ENCODE data around the gene STK11. TPM values are rescaled to one million over a fixed set of nuclear protein-coding genes. Genes with fewer than 3 reads are reported as not detected.
A peak's percentile ranks its signal among the peaks of the same experiment; 100 is the strongest.

The STK11 gene
- total and polyA plus RNA-seq, 12 donors: 37.8 to 148 (median 93.7) TPM

DNA sequence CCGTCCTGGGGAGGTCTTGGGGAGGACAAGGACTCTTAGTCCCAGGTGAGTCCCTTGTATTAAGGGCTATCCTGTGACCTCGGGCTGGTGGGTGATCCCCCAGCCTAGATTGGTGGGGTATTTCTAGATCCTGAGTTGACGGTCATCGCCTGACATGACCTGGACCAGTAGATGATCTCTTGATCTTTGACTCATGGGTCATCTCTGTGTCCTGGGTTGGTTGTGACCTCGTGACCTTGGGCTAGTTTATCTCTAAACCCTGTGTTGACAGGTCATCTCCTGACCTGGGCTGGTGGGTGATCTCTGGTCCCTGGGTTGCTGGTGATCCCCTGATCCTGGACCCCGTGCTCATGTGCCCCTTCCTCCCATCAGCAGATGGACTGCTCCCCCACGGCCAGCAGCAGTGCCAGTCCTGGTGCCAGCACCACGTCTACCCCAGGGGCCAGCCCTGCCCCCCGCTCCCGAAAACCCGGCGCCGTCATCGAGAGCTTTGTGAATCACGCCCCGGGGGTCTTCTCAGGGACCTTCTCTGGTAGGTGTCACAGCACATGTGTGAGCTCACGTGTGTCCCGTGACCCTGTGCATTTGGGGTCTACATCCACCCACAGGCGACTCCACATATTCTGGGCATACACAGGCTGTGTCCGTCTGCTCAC, 49.1 kb downstream of the STK11 start:
- intact Hi-C loops (cut with DNase I): no loop called here
- DNase-seq: peak in 3 of 7 donors; percentile 50 to 67 (median 56)
- Histone ChIP-seq H3K9me3 (replicated peaks in 1 of 3) (no peaks in the 10 kb centered on the region), H3K4me3 (peak overlapping the region in 1 of 4 donors; percentile 92), H3K4me1 (replicated peaks in 1 of 2) (peaks cover 55% of the 10 kb centered on the region in 2 donors), H3K36me3 (replicated peaks in 1 of 2) (peaks cover 0 to 60% of the 10 kb centered on the region in 2 donors), H3K27ac (peak overlapping the region; percentile 97 to 100 (median 99)), H3K27me3 (no peaks in the 10 kb centered on the region)
- peak in 1 of 2 donors; percentile 8 for TF ChIP-seq POLR2A (IDR thresholded peaks at IDR 0.05)
- TF ChIP-seq, protein P1, sequence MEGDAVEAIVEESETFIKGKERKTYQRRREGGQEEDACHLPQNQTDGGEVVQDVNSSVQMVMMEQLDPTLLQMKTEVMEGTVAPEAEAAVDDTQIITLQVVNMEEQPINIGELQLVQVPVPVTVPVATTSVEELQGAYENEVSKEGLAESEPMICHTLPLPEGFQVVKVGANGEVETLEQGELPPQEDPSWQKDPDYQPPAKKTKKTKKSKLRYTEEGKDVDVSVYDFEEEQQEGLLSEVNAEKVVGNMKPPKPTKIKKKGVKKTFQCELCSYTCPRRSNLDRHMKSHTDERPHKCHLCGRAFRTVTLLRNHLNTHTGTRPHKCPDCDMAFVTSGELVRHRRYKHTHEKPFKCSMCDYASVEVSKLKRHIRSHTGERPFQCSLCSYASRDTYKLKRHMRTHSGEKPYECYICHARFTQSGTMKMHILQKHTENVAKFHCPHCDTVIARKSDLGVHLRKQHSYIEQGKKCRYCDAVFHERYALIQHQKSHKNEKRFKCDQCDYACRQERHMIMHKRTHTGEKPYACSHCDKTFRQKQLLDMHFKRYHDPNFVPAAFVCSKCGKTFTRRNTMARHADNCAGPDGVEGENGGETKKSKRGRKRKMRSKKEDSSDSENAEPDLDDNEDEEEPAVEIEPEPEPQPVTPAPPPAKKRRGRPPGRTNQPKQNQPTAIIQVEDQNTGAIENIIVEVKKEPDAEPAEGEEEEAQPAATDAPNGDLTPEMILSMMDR (IDR thresholded peaks at IDR 0.05): no peak
- WGBS, 4 donors: 33 to 72% (median 61%) methylated on average over 4 to 20 of the region's 20 CpGs

DNA sequence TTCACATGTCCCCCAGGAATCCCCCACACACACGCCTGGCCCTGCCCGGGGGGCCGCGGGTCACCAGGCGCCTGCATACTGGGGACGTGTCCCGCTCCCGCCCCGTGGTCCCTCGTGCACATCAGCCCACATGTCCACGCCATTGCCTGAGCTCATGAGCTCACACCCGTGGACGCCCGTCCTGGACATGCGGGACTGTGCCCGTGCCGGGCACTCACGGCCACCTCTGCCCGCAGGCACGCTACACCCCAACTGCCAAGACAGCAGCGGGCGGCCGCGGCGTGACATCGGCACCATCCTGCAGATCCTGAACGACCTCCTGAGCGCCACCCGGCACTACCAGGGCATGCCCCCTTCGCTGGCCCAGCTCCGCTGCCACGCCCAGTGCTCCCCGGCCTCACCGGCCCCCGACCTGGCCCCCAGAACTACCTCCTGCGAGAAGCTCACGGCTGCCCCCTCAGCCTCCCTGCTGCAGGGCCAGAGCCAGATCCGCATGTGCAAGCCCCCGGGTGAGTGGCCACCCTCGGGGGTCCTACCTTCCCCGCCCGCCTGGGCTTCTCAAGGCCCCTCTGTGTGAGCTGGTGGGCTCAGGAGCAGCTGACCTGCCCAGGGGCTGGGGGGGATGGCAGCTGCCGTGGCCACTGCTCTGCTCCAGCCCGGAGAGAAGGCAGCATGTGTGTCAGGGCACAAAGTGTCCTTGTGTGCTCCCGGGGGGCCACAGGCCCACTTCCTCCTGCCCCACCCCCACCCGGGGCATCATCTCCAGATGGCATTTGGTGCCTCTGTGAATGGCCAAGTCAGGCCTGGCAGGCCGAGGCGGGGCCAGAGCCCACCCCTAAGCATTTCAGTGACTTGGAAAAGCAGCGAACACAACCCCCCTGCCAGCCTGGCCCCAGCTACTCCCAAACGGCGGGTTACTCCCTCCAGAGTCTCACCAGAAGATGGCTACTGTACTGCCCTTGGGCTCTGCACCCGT, 49.9 kb downstream of the STK11 start:
- H3K27ac ChIP-seq: peak overlapping the region in 4 of 5 donors; percentile 97 to 100 (median 98)
- TF ChIP-seq, protein P1 (IDR thresholded peaks at IDR 0.05): no peak
- no peak for TF ChIP-seq POLR2A (IDR thresholded peaks at IDR 0.05)
- peak in 4 of 7 donors; percentile 39 to 66 (median 52) for DNase-seq
- intact Hi-C loops (cut with DNase I): no loop called here
- H3K27me3 ChIP-seq: no peaks in the 10 kb centered on the region
- H3K36me3 ChIP-seq (replicated peaks in 1 of 2): peaks cover 0 to 60% of the 10 kb centered on the region in 2 donors
- H3K4me3 ChIP-seq: no peak overlapping the region
- H3K4me1 ChIP-seq (replicated peaks in 1 of 2): peaks cover 59 to 63% of the 10 kb centered on the region in 2 donors
- WGBS, 4 donors: 80 to 91% (median 83%) methylated on average over 26 to 52 of the region's 52 CpGs
- H3K9me3 ChIP-seq (replicated peaks in 1 of 3): no peaks in the 10 kb centered on the region

DNA sequence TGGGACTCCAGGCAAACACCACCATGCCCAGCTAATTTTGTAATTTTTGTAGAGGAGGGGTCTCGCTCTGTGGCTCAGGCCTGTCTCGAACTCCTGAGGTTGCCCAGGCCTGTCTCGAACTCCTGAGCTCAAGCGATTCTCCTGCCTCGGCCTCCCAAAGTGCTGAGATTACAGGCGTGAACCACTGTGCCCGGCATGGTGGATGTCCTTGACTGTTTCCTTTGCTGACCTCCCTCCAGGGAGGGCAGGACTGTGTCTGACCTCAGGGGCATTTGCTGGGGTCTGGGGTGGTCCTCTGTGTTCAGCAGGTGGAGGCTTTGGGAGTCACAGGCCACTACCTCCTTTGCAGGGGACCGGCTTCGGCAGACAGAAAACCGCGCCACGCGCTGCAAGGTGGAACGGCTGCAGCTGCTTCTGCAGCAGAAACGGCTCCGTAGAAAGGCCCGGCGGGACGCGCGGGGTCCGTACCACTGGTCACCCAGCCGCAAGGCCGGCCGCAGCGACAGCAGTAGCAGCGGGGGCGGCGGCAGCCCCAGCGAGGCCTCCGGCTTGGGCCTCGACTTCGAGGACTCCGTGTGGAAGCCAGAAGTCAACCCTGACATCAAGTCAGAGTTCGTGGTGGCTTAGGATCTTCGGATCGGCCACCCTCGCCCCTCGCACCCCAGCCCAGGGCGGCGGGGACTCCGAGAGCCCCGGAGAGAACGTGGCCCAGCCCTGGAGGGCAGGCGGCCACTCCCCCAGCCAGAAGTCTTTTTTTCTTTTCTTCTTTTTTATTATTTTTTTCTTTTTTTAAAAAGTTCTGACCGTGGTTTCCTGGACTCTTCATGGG, 51.3 kb downstream of the STK11 start:
- intact Hi-C loops (cut with DNase I): no loop called here
- peaks cover 62 to 71% of the 10 kb centered on the region in 2 donors for H3K4me1 ChIP-seq (replicated peaks in 1 of 2)

More for the DNA sequence above, 51.3 kb downstream of the STK11 start:
- WGBS, 4 donors: 82 to 89% (median 84%) methylated on average over 16 to 46 of the region's 46 CpGs
- peak in 1 of 7 donors; percentile 49 for DNase-seq
- TF ChIP-seq, protein P1 (IDR thresholded peaks at IDR 0.05): no peak
- TF ChIP-seq POLR2A (IDR thresholded peaks at IDR 0.05): no peak
- H3K27ac ChIP-seq: peak overlapping the region in 3 of 5 donors; percentile 46 to 99 (median 98)
- no peaks in the 10 kb centered on the region for H3K27me3 ChIP-seq
- H3K9me3 ChIP-seq (replicated peaks in 1 of 3): no peaks in the 10 kb centered on the region
- peaks cover 0 to 50% of the 10 kb centered on the region in 2 donors for H3K36me3 ChIP-seq (replicated peaks in 1 of 2)
- no peak overlapping the region for H3K4me3 ChIP-seq
